ENCODE measurements around the gene MYLK4. TPM values are rescaled to one million over a fixed set of nuclear protein-coding genes. Genes with fewer than 3 reads are reported as not detected.

MYLK4 gene
- polyA plus RNA-seq, 1 donor from 2014 or later: 0.08 TPM

GRCh38 chr6:2725364-2725988, 25.2 kb downstream of the MYLK4 start:
- peaks cover 0 to 10% (median 6%) of the 10 kb centered on the region in 3 donors for H3K9me3 Mint-ChIP-seq
- H3K27ac Mint-ChIP-seq: peak overlapping the region in 1 of 3 donors; percentile 90
- peaks cover 8% of the 10 kb centered on the region for H3K27me3 Mint-ChIP-seq
- no peak overlapping the region for H3K4me3 Mint-ChIP-seq
- peaks cover 2 to 5% (median 3%) of the 10 kb centered on the region in 3 donors for H3K4me1 Mint-ChIP-seq
- peaks cover 2% of the 10 kb centered on the region for H3K36me3 Mint-ChIP-seq

DNA sequence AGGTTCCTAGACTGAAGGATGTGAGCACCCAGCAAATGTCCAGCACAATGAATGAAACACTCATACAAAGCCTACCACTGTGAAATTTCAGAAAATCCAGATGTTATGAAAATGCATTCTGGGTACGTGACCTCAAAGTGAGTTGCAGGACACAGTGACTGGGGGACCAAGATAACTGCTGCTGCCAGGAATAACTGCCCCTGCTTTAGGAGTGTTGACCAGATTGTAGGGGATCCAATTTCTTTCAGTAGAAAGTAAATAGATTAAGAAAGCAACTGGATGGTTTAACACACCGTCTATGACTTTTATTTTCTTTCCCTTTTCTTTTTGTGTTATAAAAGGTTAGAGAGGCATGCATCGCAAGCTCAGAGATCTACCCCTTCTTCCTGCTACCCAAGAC, 29.5 kb downstream of the MYLK4 start:
- peaks cover 0 to 10% (median 6%) of the 10 kb centered on the region in 3 donors for H3K9me3 Mint-ChIP-seq
- peaks cover 7% of the 10 kb centered on the region for H3K27me3 Mint-ChIP-seq
- peaks cover 3 to 5% (median 4%) of the 10 kb centered on the region in 3 donors for H3K4me1 Mint-ChIP-seq
- H3K36me3 Mint-ChIP-seq: peaks cover 2% of the 10 kb centered on the region
- no peak overlapping the region for H3K4me3 Mint-ChIP-seq
- no peak overlapping the region for H3K27ac Mint-ChIP-seq

DNA sequence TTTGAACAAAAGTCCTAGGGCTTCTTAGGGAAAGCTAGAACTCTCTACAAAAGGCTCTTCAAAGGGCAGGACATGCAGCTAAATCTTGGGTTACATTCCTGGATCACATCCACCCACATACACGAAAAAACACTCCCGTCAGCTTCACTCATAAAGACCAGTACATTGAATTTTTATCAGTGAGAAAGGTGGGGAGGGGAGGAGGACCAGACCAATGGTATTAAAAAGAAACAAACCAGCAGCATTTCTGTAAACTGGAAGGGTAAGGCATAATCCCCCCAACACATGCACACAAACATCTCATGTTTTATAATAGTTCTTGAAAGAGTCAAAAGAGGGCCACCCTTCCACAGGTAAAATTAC, 31.6 kb downstream of the MYLK4 start:
- Mint-ChIP-seq H3K9me3 (peaks cover 0 to 7% (median 6%) of the 10 kb centered on the region in 3 donors), H3K4me3 (no peak overlapping the region), H3K36me3 (peaks cover 2% of the 10 kb centered on the region), H3K27ac (no peak overlapping the region), H3K27me3 (peaks cover 2% of the 10 kb centered on the region), H3K4me1 (peaks cover 0 to 4% (median 0%) of the 10 kb centered on the region in 3 donors)

GRCh38 chr6:2718334-2719092, 32.2 kb downstream of the MYLK4 start:
- H3K27ac Mint-ChIP-seq: no peak overlapping the region

GRCh38 chr6:2716936-2717700, 33.6 kb downstream of the MYLK4 start:
- Mint-ChIP-seq H3K9me3 (peaks cover 0 to 7% (median 6%) of the 10 kb centered on the region in 3 donors), H3K27me3 (peaks cover 1% of the 10 kb centered on the region), H3K4me1 (peaks cover 0 to 4% (median 0%) of the 10 kb centered on the region in 3 donors), H3K36me3 (peaks cover 2% of the 10 kb centered on the region), H3K27ac (no peak overlapping the region), H3K4me3 (no peak overlapping the region)

More at GRCh38 chr6:2718334-2719092, 32.2 kb downstream of the MYLK4 start:
- Mint-ChIP-seq H3K36me3 (peaks cover 2% of the 10 kb centered on the region), H3K4me1 (peaks cover 0 to 4% (median 0%) of the 10 kb centered on the region in 3 donors), H3K9me3 (peaks cover 0 to 7% (median 6%) of the 10 kb centered on the region in 3 donors), H3K4me3 (no peak overlapping the region), H3K27me3 (peaks cover 1% of the 10 kb centered on the region)

GRCh38 chr6:2715737-2716136, 35.0 kb downstream of the MYLK4 start:
- Mint-ChIP-seq H3K9me3 (no peaks in the 10 kb centered on the region), H3K27ac (no peak overlapping the region), H3K27me3 (peaks cover 1% of the 10 kb centered on the region), H3K4me3 (no peak overlapping the region), H3K4me1 (peaks cover 0 to 4% (median 0%) of the 10 kb centered on the region in 3 donors), H3K36me3 (peaks cover 2% of the 10 kb centered on the region)

GRCh38 chr6:2714111-2714895, 36.4 kb downstream of the MYLK4 start:
- H3K27ac Mint-ChIP-seq: no peak overlapping the region
- peaks cover 0 to 4% (median 0%) of the 10 kb centered on the region in 3 donors for H3K4me1 Mint-ChIP-seq
- peaks cover 3% of the 10 kb centered on the region for H3K27me3 Mint-ChIP-seq
- H3K4me3 Mint-ChIP-seq: no peak overlapping the region
- H3K36me3 Mint-ChIP-seq: peaks cover 2% of the 10 kb centered on the region
- peaks cover 0 to 4% (median 3%) of the 10 kb centered on the region in 3 donors for H3K9me3 Mint-ChIP-seq

- no peaks in the 10 kb centered on the region for H3K4me1 Mint-ChIP-seq
- no peak overlapping the region for H3K27ac Mint-ChIP-seq
- H3K27me3 Mint-ChIP-seq: peaks cover 3% of the 10 kb centered on the region
- peaks cover 2% of the 10 kb centered on the region for H3K36me3 Mint-ChIP-seq
- no peak overlapping the region for H3K4me3 Mint-ChIP-seq
- peaks cover 0 to 8% (median 3%) of the 10 kb centered on the region in 3 donors for H3K9me3 Mint-ChIP-seq
Observed at GRCh38 chr6:2713473-2714110, 37.1 kb downstream of the MYLK4 start.

- Mint-ChIP-seq H3K4me1 (no peaks in the 10 kb centered on the region), H3K9me3 (peaks cover 0 to 11% (median 3%) of the 10 kb centered on the region in 3 donors), H3K36me3 (peaks cover 2% of the 10 kb centered on the region), H3K27me3 (peaks cover 3% of the 10 kb centered on the region), H3K4me3 (no peak overlapping the region), H3K27ac (no peak overlapping the region)
Observed at GRCh38 chr6:2712102-2712501, 38.6 kb downstream of the MYLK4 start.

DNA sequence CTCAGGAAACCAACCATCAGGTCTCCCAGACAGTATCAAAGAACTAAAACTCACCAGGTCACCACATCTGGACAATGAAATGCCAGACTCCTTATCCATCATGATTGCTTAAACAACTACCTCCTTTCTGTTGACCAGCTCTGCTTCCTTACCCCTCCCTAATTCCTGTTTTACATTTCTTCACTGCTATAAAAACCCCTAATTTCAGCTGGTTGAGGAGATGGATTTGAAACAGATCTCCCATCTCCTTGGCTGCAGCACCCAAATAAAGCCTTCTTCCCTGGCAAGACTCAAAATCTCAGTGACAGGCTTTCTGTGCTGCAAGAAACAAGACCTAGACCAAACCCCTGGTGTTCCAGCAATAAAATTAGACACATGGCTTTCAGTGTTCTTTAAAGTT, 40.3 kb downstream of the MYLK4 start:
- Mint-ChIP-seq H3K36me3 (peaks cover 2% of the 10 kb centered on the region), H3K27ac (no peak overlapping the region), H3K4me3 (no peak overlapping the region), H3K27me3 (peaks cover 3% of the 10 kb centered on the region), H3K9me3 (peaks cover 0 to 11% (median 3%) of the 10 kb centered on the region in 3 donors), H3K4me1 (no peaks in the 10 kb centered on the region)

DNA sequence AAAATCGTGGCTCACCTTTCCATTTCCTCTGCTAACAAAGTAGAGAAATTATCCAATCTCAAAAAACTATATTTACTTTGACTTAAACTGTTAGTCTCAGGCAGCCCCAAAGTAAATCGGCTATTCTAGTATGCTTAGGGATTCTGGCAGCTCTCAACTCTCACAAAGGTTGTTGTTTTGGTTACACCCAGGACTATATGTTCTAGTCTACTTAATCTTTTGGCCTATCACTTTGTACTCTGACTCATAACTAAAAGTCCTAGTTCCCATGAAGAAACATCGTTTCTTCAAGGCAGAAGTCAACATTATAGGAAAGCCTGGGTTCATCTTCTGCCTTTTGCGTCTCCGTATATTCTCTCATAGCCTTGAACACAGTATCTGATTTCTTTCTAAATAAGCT, 42.3 kb downstream of the MYLK4 start:
- no peaks in the 10 kb centered on the region for H3K4me1 Mint-ChIP-seq
- peaks cover 0 to 11% (median 3%) of the 10 kb centered on the region in 3 donors for H3K9me3 Mint-ChIP-seq
- H3K27ac Mint-ChIP-seq: no peak overlapping the region
- peaks cover 2% of the 10 kb centered on the region for H3K36me3 Mint-ChIP-seq
- H3K27me3 Mint-ChIP-seq: peaks cover 3% of the 10 kb centered on the region
- no peak overlapping the region for H3K4me3 Mint-ChIP-seq

DNA sequence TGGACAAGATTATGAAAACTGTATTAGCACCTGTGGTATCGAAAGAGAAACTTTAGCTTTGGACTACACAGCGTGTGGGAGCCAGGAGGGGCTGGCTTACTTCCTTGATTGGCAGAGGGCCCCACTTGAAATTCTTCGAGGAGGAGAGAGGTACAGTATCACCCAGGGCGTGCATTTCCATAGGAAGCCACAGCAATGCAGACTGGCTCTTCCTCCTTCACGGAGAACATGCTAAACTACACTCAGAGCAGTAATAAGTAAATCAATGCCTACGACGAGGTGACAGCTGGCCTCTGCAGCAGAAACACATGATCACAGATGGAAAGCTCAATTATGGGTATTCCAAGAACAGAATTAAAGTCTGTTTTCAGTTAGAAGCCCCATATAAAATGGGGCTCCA, 44.2 kb downstream of the MYLK4 start:
- Mint-ChIP-seq H3K36me3 (peaks cover 2% of the 10 kb centered on the region), H3K4me1 (no peaks in the 10 kb centered on the region), H3K4me3 (no peak overlapping the region), H3K27me3 (peaks cover 3% of the 10 kb centered on the region), H3K9me3 (peaks cover 0 to 11% (median 3%) of the 10 kb centered on the region in 3 donors), H3K27ac (no peak overlapping the region)

DNA sequence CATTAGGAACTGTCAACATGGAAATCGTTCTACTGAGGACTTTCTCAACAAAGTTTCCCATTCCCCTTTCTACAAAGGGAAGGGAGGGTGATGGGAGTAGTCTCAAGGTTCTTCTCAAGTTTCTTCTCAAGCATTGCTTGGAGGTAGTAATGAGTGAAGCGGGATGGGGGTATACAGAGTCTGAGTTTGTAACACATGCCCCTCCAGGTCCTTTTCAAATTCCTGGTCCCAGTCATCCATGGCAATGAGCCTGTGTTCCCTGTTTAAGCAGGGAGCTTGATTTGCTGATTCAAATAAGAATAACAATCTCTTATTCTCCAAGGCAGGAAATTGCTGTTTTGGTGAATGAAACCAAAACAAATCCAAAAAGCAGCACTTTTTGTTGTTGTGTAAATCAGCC, 45.5 kb downstream of the MYLK4 start:
- H3K36me3 Mint-ChIP-seq: peaks cover 2% of the 10 kb centered on the region
- H3K4me3 Mint-ChIP-seq: no peak overlapping the region
- no peaks in the 10 kb centered on the region for H3K4me1 Mint-ChIP-seq
- H3K27me3 Mint-ChIP-seq: no peaks in the 10 kb centered on the region
- peaks cover 0 to 8% (median 0%) of the 10 kb centered on the region in 3 donors for H3K9me3 Mint-ChIP-seq
- no peak overlapping the region for H3K27ac Mint-ChIP-seq

DNA sequence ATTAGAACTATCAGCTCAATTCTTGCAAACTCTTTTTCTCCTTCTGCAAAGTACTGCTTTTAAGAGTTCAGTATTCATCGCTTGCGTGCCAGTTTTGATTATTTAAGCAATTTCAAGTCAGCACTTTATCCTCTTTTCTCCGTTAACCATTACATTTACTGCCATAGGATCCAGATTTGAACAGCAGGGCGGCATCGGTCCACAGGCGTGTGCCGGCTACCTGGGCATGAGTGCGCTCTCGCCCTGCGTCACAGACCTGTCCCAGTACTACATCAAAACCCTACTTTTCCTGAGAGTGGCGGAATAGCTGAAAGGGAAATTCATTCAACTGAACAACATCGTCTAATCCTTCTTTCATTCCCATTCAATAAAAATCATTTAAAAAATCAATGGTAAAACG, 53.4 kb downstream of the MYLK4 start:
- Mint-ChIP-seq H3K4me1 (no peaks in the 10 kb centered on the region), H3K36me3 (no peaks in the 10 kb centered on the region), H3K9me3 (no peaks in the 10 kb centered on the region), H3K27ac (no peak overlapping the region), H3K27me3 (no peaks in the 10 kb centered on the region), H3K4me3 (no peak overlapping the region)

Data from IgD-negative memory B cell (primary cell).